Measurements from ENCODE around the gene PCDH12.
"Not testable (repeated sequence)": the region's sequence is repeated elsewhere in the genome, so short reads cannot be mapped to it uniquely, and the experiment has no call there.

PCDH12 gene

DNA sequence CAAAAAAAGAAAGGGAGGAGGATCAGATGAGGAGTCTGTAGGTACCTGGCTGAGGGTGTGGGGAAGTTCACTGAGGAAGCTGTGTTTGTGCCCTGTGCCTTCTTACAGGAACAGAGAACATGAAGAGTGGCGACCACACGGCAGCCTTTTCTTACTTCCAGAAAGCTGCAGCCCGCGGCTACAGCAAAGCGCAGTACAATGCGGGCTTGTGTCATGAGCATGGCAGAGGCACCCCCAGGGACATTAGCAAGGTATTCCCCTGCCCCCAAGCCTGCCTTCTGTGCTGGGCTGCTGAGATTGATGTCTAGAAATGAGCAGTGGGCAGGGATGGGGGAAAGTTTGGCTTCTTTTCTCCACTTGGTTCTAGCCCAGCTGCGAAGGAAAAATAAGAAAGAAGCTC lies 24.9 kb downstream of the PCDH12 start:
- DNase-seq (ENCODE audit: low read depth), result no peak
- no peak overlapping the region for H3K4me3 ChIP-seq (replicated peaks; ENCODE audit: low read depth, low read length)
- no peak for TF ChIP-seq CTCF (IDR thresholded peaks at IDR 0.05; ENCODE audit: low read length, missing control alignments)

GRCh38 chr5:141931694-141932093 lies 26.3 kb downstream of the PCDH12 start:
- TF ChIP-seq CTCF (IDR thresholded peaks at IDR 0.05; ENCODE audit: low read length, missing control alignments), result no peak
- H3K4me3 ChIP-seq (replicated peaks; ENCODE audit: low read depth, low read length), result no peak overlapping the region
- DNase-seq (ENCODE audit: low read depth), result no peak

- no peak for DNase-seq (ENCODE audit: low read depth)
- H3K4me3 ChIP-seq (replicated peaks; ENCODE audit: low read depth, low read length), result no peak overlapping the region
- TF ChIP-seq CTCF (IDR thresholded peaks at IDR 0.05; ENCODE audit: low read length, missing control alignments), result no peak
Measured at GRCh38 chr5:141929398-141930058, 28.5 kb downstream of the PCDH12 start.

DNA sequence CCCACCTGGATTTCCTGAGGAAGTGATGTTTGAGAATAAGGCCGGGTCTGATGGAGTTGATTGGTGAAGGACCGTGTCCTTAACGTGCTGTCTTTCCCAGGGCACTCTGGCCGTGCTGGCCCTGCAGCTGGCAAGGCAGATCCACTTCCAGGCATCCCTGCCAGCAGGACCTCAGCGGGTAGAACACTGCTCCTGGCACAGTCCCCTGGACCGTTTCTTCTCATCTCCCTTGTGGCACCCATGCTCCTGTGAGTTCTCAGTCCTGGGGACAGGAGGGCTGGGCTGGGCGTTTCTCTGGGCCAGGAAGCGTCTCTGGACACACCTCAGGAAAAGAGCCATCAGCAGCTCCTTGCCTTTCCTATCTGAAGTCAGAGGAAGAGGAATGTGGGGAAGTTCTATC lies 30.0 kb downstream of the PCDH12 start:
- no peak for TF ChIP-seq CTCF (IDR thresholded peaks at IDR 0.05; ENCODE audit: low read length, missing control alignments)
- no peak for DNase-seq (ENCODE audit: low read depth)

DNA sequence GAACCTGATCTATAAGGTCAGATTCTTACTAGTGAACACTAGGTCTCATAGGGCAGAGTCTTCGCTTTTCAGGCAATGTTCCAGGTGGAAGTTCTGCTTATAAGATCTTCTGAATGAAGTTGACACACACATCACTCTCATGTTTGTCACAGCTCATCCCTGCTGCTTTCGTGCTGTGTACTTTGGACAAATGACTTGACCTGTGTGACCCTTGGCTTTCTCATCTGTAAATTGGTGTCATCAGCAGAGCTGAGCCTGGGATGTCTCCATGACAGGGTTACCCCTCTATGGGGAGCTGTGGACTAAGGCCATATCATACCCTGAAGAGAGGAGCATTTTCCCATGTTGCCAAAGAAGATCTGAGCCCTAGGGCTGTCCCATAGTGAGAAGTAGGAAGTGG lies 31.6 kb downstream of the PCDH12 start:
- TF ChIP-seq CTCF (IDR thresholded peaks at IDR 0.05; ENCODE audit: low read length, missing control alignments), result no peak
- no peak overlapping the region for H3K4me3 ChIP-seq (replicated peaks; ENCODE audit: low read depth, low read length)
- no peak for DNase-seq (ENCODE audit: low read depth)

More for the DNA sequence above, 30.0 kb downstream of the PCDH12 start:
- H3K4me3 ChIP-seq (replicated peaks; ENCODE audit: low read depth, low read length), result no peak overlapping the region

GRCh38 chr5:141923448-141924313 lies 34.3 kb downstream of the PCDH12 start, which contains the start of gene DELE1:
Gene DELE1, plus strand, starts transcription at chr5:141923871. Its CDS starts 71 bp downstream, at chr5:141923942.
- H3K4me3 ChIP-seq (replicated peaks; ENCODE audit: low read depth, low read length), result peak within 1 kb of the TSS; percentile 84
- TF ChIP-seq CTCF (IDR thresholded peaks at IDR 0.05; ENCODE audit: low read length, missing control alignments), result no peak
- peak; percentile 93 for DNase-seq (ENCODE audit: low read depth)

- peak overlapping the region; percentile 84 for H3K4me3 ChIP-seq (replicated peaks; ENCODE audit: low read depth, low read length)
- not testable (repeated sequence) for DNase-seq (ENCODE audit: low read depth)
Measured at GRCh38 chr5:141922827-141923447, 35.1 kb downstream of the PCDH12 start.

All from fibroblast of pulmonary artery (primary cell).